Right ventricle myocardium inferior (tissue), 1 donor: ENCODE measurements around the gene RRP15. TPM values are rescaled to one million over a fixed set of nuclear protein-coding genes. Genes with fewer than 3 reads are reported as not detected.
A peak's percentile ranks its signal among the peaks of the same experiment; 100 is the strongest.

ENCODE experiments used
- ATAC-seq: fragments of 200-7000 bp; cut with Tn5 transposase; one replicate; pipeline ENCODE4 v1.9.1; 2020; ENCODE audit warnings: mild to moderate bottlenecking, moderate library complexity
- DNase-seq: peaks from one replicate; pipeline ENCODE4 v3.0.0; 2021; ENCODE audit errors: missing footprints
- intact Hi-C: fragments of 100-400 bp; cut with DNase I; formaldehyde crosslinking; loops from one replicate; pipeline ENCODE4 v1.11.0; 2022
- total RNA-seq: library from RNA; stranded (reverse); fragmentation: NEBNext Ultra II Directional; extraction: Animal tissue kit (Norgen Biotek cat#: 25700); gene quantifications from one replicate; pipeline ENCODE4 v1.2.1, GENCODE V29; 2021
- donor health status: DM: no; HTN: yes; CAD: no; lungs with severe emphysema.

Gene RRP15
- total RNA-seq, 1 donor from 2014 or later: 21.9 TPM

GRCh38 chr1:218324226-218324580, 39.1 kb downstream of the RRP15 start:
- ATAC-seq (no peak), DNase-seq (no peak)
- intact Hi-C loops: loop anchor here (10.0 kb wide), 1 partner anchor 1091 kb away; no protein-coding TSS in a partner anchor

- ATAC-seq: no peak
- intact Hi-C loops: loop anchor here (10.0 kb wide), 1 partner anchor 1086 kb away; no protein-coding TSS in a partner anchor
- DNase-seq: no peak
Measured at GRCh38 chr1:218328769-218329168, 43.7 kb downstream of the RRP15 start.

- DNase-seq: no peak
- ATAC-seq: no peak
- intact Hi-C loops: loop anchor here (2.0 to 10.0 kb wide), 4 partner anchors 737 to 1487 kb away; no protein-coding TSS in a partner anchor
Measured at GRCh38 chr1:218330043-218330623, 45.0 kb downstream of the RRP15 start.

GRCh38 chr1:218332416-218332815, 47.3 kb downstream of the RRP15 start:
- ATAC-seq: no peak
- intact Hi-C loops: loop anchor here (5.0 to 10.0 kb wide), 3 partner anchors 1235 to 1485 kb away; no protein-coding TSS in a partner anchor
- no peak for DNase-seq

- ATAC-seq (no peak), DNase-seq (no peak)
- intact Hi-C loops: loop anchor here (10.0 kb wide), 1 partner anchor 1328 kb away; no protein-coding TSS in a partner anchor
Measured at GRCh38 chr1:218336328-218336727, 51.2 kb downstream of the RRP15 start.

- DNase-seq (no peak), ATAC-seq (no peak)
- intact Hi-C loops: loop anchor here (10.0 kb wide), 1 partner anchor 1325 kb away; no protein-coding TSS in a partner anchor
Measured at GRCh38 chr1:218339267-218339831, 54.3 kb downstream of the RRP15 start.

- no peak for ATAC-seq
Measured at GRCh38 chr1:218341325-218341724, 56.2 kb downstream of the RRP15 start.

GRCh38 chr1:218342091-218342490, 57.0 kb downstream of the RRP15 start:
- intact Hi-C loops: loop anchor here (10.0 kb wide), 2 partner anchors 653 to 833 kb away; partner anchors contain the start of gene LYPLAL1
- no peak for ATAC-seq
- no peak for DNase-seq

More at GRCh38 chr1:218341325-218341724, 56.2 kb downstream of the RRP15 start:
- no peak for DNase-seq
- intact Hi-C loops: loop anchor here (10.0 kb wide), 2 partner anchors 653 to 833 kb away; partner anchors contain the start of gene LYPLAL1

- DNase-seq (peak; percentile 66), ATAC-seq (peak; percentile 62)
- intact Hi-C loops: loop anchor here (5.0 to 10.0 kb wide), 4 partner anchors 117 to 830 kb away; partner anchors contain the start of gene LYPLAL1
Measured at GRCh38 chr1:218344814-218345672, 60.0 kb downstream of the RRP15 start, which contains the start of gene TGFB2. Gene TGFB2, plus strand, starts transcription at chr1:218345336. Its CDS starts 1,366 bp downstream, at chr1:218346702.

GRCh38 chr1:218345673-218346390, 60.7 kb downstream of the RRP15 start:
- DNase-seq (peak; percentile 80), ATAC-seq (peak; percentile 81)
- intact Hi-C loops: loop anchor here (5.0 to 10.0 kb wide), 4 partner anchors 116 to 829 kb away; partner anchors contain the start of gene LYPLAL1

GRCh38 chr1:218346391-218347204, 61.5 kb downstream of the RRP15 start:
- DNase-seq (peak; percentile 61), ATAC-seq (no peak)
- intact Hi-C loops: loop anchor here (5.0 to 10.0 kb wide), 4 partner anchors 116 to 828 kb away; partner anchors contain the start of gene LYPLAL1

GRCh38 chr1:218347336-218347722, 62.2 kb downstream of the RRP15 start:
- peak; percentile 66 for DNase-seq
- intact Hi-C loops: loop anchor here (5.0 to 10.0 kb wide), 4 partner anchors 115 to 827 kb away; partner anchors contain the start of gene LYPLAL1

GRCh38 chr1:218347723-218348627, 62.9 kb downstream of the RRP15 start:
- intact Hi-C loops: loop anchor here (5.0 to 10.0 kb wide), 4 partner anchors 114 to 827 kb away; partner anchors contain the start of gene LYPLAL1
- DNase-seq (no peak), ATAC-seq (no peak)

More at GRCh38 chr1:218347336-218347722, 62.2 kb downstream of the RRP15 start:
- no peak for ATAC-seq

- intact Hi-C loops: loop anchor here (5.0 to 10.0 kb wide), 4 partner anchors 114 to 826 kb away; partner anchors contain the start of gene LYPLAL1
- DNase-seq (no peak), ATAC-seq (no peak)
Measured at GRCh38 chr1:218348628-218349071, 63.6 kb downstream of the RRP15 start.

- ATAC-seq (no peak), DNase-seq (no peak)
- intact Hi-C loops: loop anchor here (5.0 to 10.0 kb wide), 4 partner anchors 113 to 825 kb away; partner anchors contain the start of gene LYPLAL1
Measured at GRCh38 chr1:218349348-218350034, 64.4 kb downstream of the RRP15 start.
